Type B pancreatic cell (in vitro differentiated cells): ENCODE data around the gene LTBP2. TPM values are rescaled to one million over a fixed set of nuclear protein-coding genes. Genes with fewer than 3 reads are reported as not detected.

Source experiments
- DNase-seq: peaks from one replicate; pipeline ENCODE4 v3.0.0; 2021; ENCODE audit warnings: mixed read lengths; ENCODE audit not compliant: unreplicated experiment; ENCODE audit errors: extremely low spot score
- H3K27ac Mint-ChIP-seq: 2 replicates; pipeline ENCODE4 v1.8.0; 2021; ENCODE audit warnings: mild to moderate bottlenecking, mixed read lengths
- H3K27me3 Mint-ChIP-seq: 2 replicates; pipeline ENCODE4 v1.8.0; 2021; ENCODE audit warnings: mixed read lengths
- H3K36me3 Mint-ChIP-seq: 2 replicates; pipeline ENCODE4 v1.8.0; 2021; ENCODE audit warnings: mixed read lengths
- H3K4me1 Mint-ChIP-seq: one replicate; pipeline ENCODE4 v1.8.0; 2021; ENCODE audit warnings: mixed read lengths; ENCODE audit not compliant: unreplicated experiment
- H3K4me3 Mint-ChIP-seq: 2 replicates; pipeline ENCODE4 v1.8.0; 2021; ENCODE audit warnings: mild to moderate bottlenecking, mixed read lengths
- H3K9me3 Mint-ChIP-seq: 2 replicates; pipeline ENCODE4 v1.8.0; 2021; ENCODE audit warnings: mixed read lengths
- total RNA-seq: library from RNA; stranded (reverse); gene quantifications from 2 replicates; pipeline ENCODE4 v1.2.1, GENCODE V29; 2021; ENCODE audit warnings: low replicate concordance
- TF ChIP-seq, protein P1 (sequence below): fragments of 200-600 bp; sonication (generic); conservative IDR thresholded peaks from 2 replicates; pipeline ENCODE4 v1.5.0; 2021; ENCODE audit warnings: antibody characterized with exemption, mild to moderate bottlenecking

Gene LTBP2
- total RNA-seq, 1 donor from 2014 or later, result 1.1 TPM

DNA sequence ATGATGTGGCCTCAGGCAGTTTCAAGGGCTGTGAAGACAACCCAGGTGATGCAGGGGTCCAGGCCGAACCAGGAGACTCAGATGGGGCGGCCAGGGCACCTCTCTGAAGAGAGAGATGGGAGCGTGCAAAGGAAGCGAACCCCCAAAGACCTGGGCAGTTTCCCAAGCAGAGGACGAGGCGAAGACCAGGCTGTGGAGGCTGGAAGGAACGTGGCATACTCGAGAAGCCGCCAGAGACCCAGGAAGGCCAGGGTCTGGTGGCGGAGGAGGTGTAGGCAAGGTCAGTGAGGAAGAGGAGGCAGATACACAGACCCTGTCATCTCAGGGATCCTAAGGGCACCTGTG is 24.7 kb downstream of the LTBP2 start:
- Mint-ChIP-seq H3K27ac (no peak overlapping the region), H3K9me3 (no peaks in the 10 kb centered on the region), H3K4me1 (no peaks in the 10 kb centered on the region), H3K27me3 (no peaks in the 10 kb centered on the region), H3K36me3 (no peaks in the 10 kb centered on the region), H3K4me3 (no peak overlapping the region)
- TF ChIP-seq, protein P1, sequence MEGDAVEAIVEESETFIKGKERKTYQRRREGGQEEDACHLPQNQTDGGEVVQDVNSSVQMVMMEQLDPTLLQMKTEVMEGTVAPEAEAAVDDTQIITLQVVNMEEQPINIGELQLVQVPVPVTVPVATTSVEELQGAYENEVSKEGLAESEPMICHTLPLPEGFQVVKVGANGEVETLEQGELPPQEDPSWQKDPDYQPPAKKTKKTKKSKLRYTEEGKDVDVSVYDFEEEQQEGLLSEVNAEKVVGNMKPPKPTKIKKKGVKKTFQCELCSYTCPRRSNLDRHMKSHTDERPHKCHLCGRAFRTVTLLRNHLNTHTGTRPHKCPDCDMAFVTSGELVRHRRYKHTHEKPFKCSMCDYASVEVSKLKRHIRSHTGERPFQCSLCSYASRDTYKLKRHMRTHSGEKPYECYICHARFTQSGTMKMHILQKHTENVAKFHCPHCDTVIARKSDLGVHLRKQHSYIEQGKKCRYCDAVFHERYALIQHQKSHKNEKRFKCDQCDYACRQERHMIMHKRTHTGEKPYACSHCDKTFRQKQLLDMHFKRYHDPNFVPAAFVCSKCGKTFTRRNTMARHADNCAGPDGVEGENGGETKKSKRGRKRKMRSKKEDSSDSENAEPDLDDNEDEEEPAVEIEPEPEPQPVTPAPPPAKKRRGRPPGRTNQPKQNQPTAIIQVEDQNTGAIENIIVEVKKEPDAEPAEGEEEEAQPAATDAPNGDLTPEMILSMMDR, result no peak
- no peak for DNase-seq

DNA sequence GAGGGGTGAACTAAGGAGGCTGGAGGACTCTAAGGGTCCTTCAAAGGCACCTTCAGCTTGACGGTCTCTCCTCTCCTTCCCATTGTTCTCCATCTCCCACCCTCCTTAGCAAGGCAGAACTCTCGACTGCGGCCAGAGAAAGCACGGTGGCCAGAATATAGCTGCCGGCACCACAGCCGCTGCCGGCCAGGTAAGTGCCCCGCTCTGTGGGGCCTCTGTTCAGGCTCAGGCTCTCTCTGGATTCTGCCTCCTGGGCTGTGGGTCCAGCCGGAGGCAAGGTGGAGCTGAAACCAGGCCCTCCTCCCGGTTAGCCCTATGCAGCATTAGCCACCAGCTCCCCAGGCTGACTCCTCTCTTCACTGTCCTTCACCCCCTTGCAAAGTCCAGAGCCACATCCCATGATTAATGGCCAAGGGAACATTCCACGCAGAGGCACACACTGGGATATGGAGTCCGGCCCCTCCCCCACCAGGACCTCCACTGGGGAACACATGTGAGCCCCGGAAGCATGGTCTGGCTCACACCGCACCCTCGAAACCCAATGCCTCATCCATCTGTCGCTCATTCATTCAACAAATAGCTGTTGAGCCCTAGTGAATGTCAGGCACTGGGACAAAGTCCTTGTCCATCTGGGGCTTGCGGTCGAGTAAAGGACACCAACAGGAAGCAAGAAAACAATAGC is 25.2 kb downstream of the LTBP2 start:
- H3K36me3 Mint-ChIP-seq, result no peaks in the 10 kb centered on the region
- H3K27ac Mint-ChIP-seq, result no peak overlapping the region
- no peaks in the 10 kb centered on the region for H3K27me3 Mint-ChIP-seq
- H3K4me1 Mint-ChIP-seq, result no peaks in the 10 kb centered on the region
- no peaks in the 10 kb centered on the region for H3K9me3 Mint-ChIP-seq
- TF ChIP-seq, protein P1, result no peak
- no peak overlapping the region for H3K4me3 Mint-ChIP-seq
- no peak for DNase-seq

DNA sequence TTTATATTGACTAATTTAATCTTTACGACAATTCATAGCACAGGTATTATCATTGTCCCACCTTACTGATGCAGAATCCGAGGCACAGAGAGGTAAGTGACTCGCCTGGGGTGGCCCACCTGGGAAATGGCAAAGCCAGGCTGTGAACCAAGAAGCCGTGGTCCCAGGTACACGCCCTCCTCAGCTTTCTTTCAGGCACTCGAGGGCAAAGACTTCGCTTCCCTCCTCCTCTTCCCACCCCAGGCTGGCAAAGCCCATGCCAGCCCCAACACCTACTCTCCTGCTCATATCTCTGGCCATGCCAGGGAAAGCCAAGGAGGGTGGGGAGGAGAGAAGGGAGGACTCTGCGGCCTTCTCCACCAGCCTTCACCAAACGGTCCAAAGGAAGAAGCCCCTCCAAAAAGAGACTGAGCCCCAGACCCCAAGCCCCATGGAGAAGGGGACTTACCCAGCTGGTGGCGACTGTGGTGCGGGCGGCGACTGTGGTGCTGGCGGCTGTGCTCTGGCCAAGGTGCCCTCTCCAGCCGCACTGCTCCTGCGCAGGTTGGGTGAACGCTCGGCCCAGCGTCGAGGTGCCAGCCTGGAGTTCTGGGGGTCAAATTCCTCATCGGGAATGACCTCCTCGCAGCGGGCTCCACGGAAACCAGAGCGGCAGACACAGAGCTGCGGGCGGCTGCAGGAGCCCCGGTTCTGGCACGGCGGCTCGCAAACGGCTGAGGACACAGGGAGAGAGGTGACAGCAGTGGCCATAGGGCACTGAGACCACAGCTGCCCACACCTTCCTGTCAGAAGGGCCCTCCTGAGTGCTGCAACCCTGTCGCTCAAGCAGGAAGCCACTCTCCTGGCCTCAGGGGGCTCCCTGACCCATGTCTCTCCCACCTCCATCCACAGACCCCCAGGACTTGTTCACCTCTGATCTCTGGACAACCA is 26.4 kb downstream of the LTBP2 start:
- H3K27me3 Mint-ChIP-seq, result no peaks in the 10 kb centered on the region
- TF ChIP-seq, protein P1, result no peak
- H3K36me3 Mint-ChIP-seq, result no peaks in the 10 kb centered on the region
- no peak overlapping the region for H3K27ac Mint-ChIP-seq
- DNase-seq, result no peak
- no peaks in the 10 kb centered on the region for H3K9me3 Mint-ChIP-seq
- no peaks in the 10 kb centered on the region for H3K4me1 Mint-ChIP-seq
- H3K4me3 Mint-ChIP-seq, result no peak overlapping the region

DNA sequence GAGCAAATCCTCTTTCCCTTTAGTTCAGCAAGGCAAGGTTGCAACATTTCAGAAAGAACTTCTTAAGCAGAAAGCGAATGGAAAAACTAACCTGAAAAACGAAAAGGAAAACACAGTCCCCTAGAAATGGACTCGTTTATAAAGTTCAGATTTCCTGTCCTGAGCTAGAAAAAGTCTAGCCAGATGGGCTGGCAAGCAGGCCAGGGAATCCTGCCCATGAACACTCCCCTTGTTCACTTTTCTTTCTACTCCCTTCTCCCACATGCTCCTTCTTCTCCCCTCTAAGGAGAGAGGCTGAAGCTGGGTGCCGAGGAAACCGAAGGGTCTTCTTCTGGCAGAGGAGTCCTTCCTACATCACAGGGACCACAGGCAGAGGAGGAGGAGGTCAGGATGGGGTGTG is 27.1 kb downstream of the LTBP2 start:
- Mint-ChIP-seq H3K27me3 (no peaks in the 10 kb centered on the region), H3K4me1 (peaks cover 2% of the 10 kb centered on the region), H3K36me3 (no peaks in the 10 kb centered on the region), H3K27ac (no peak overlapping the region), H3K4me3 (no peak overlapping the region), H3K9me3 (no peaks in the 10 kb centered on the region)
- TF ChIP-seq, protein P1, result no peak
- DNase-seq, result no peak

DNA sequence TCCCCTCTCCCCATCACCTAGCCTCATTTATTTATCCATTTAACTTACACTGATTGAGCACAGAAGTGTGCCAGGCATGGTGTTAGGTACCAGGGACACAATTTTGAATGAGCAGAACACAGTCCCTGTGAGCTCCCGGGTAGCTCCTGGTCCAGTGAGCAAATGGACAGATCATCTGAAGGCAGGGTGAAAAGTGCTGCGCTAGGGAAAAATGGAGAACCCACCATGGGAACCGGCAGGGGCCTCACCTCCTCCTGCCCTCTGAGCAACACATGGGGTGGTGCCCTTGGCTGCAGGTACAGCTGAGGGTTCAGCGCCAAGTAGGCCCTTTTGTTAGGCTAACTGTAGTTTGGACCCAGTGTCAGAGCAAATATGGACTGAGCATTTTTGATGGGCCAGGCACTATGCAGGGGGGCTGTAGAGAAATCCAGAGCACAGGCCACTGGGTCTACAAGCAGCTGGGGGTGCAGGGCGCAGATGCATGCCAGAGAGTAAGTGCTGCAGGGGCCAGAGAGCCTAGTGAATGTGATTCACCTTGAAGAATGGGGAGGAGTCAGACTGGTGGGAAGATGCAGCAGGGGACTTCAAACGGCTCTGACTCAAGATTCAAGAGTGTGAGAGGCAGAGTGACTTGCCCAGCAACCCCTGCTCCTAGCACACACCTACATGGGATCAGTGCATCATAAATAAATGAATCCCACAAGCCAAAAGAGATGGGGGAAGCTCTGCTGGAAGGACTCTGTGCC is 28.2 kb downstream of the LTBP2 start:
- DNase-seq, result no peak
- Mint-ChIP-seq H3K27me3 (no peaks in the 10 kb centered on the region), H3K27ac (no peak overlapping the region), H3K4me1 (peaks cover 5% of the 10 kb centered on the region), H3K36me3 (no peaks in the 10 kb centered on the region), H3K9me3 (no peaks in the 10 kb centered on the region), H3K4me3 (no peak overlapping the region)
- TF ChIP-seq, protein P1, result no peak
